ENCODE measurements around the gene MINDY4.

Gene MINDY4

GRCh38 chr7:30920584-30921539 lies 149.6 kb downstream of the MINDY4 start:
- no peak for DNase-seq

- DNase-seq = no peak
These were observed 150.6 kb downstream of the MINDY4 start for GRCh38 chr7:30921540-30922401.

GRCh38 chr7:30922596-30922995 lies 151.4 kb downstream of the MINDY4 start:
- DNase-seq = no peak

- DNase-seq = no peak
These were observed 152.0 kb downstream of the MINDY4 start for GRCh38 chr7:30923009-30923773.

- no peak for DNase-seq
These were observed 152.7 kb downstream of the MINDY4 start for GRCh38 chr7:30923774-30924413.

GRCh38 chr7:30924624-30925023 lies 153.4 kb downstream of the MINDY4 start:
- no peak for DNase-seq

GRCh38 chr7:30925117-30925516 lies 153.9 kb downstream of the MINDY4 start:
- no peak for DNase-seq

- no peak for DNase-seq
These were observed 154.7 kb downstream of the MINDY4 start for GRCh38 chr7:30925913-30926312.

- no peak for DNase-seq
These were observed 155.1 kb downstream of the MINDY4 start for GRCh38 chr7:30926313-30926712.

- no peak for DNase-seq
These were observed 155.8 kb downstream of the MINDY4 start for GRCh38 chr7:30927040-30927439.

- no peak for DNase-seq
These were observed 156.3 kb downstream of the MINDY4 start for GRCh38 chr7:30927559-30927958.

- no peak for DNase-seq
These were observed 157.1 kb downstream of the MINDY4 start for GRCh38 chr7:30928254-30928872.

GRCh38 chr7:30929686-30930085 lies 158.5 kb downstream of the MINDY4 start:
- no peak for DNase-seq

- DNase-seq = no peak
These were observed 159.4 kb downstream of the MINDY4 start for GRCh38 chr7:30930621-30931020.

- no peak for DNase-seq
These were observed 160.1 kb downstream of the MINDY4 start for GRCh38 chr7:30931161-30931928.

- no peak for DNase-seq
These were observed 160.8 kb downstream of the MINDY4 start for GRCh38 chr7:30931929-30932540.

- DNase-seq = no peak
These were observed 161.3 kb downstream of the MINDY4 start for GRCh38 chr7:30932562-30932961.

GRCh38 chr7:30933124-30933974 lies 162.1 kb downstream of the MINDY4 start:
- DNase-seq = no peak

GRCh38 chr7:30934225-30934624 lies 163.0 kb downstream of the MINDY4 start:
- DNase-seq = no peak

Measured in NCI-H1694 (cell line).